MM.1S (cell line): ENCODE data around the gene COMP.

Experiments
- CTCF ChIP-seq: fragments of 300-600 bp; sonication (generic); IDR thresholded peaks from 2 replicates; pipeline ENCODE4 v1.5.1; 2016; ENCODE audit warnings: antibody characterized with exemption, low read length, mixed read lengths
- EZH2 ChIP-seq: fragments of 300-600 bp; sonication (generic); optimal IDR thresholded peaks from 2 replicates; pipeline ENCODE3; 2017; ENCODE audit warnings: low read depth, mild to moderate bottlenecking, antibody characterized with exemption, low read length, mixed read lengths
- EZH2phosphoT487 ChIP-seq: fragments of 300-600 bp; sonication (generic); IDR thresholded peaks from 2 replicates; pipeline ENCODE4 v1.6.1; 2018; ENCODE audit warnings: antibody characterized with exemption, low read length

DNA sequence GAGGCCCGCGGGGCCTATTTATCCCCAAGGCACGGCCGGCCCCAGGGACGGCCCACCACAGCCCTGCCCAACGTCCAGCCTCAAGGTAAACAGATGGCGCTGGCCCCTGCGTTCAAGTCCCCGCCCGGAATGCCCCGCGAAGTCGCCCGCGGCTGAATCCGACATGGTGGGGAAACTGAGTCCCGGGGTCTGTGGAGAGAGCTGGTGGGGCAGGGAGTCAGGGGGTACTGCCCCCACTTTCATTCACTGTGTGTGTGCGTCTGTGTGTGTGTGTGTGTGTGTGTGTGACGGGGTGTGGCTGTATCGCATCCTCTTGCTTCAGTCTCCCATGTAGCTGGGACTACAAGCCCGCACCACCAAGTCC lies 192 bp upstream of the COMP start:
- no peak for TF ChIP-seq CTCF
- TF ChIP-seq EZH2: no peak
- no peak for TF ChIP-seq EZH2phosphoT487
